Stimulated activated CD8-positive, alpha-beta memory T cell treated with anti-CD3 and anti-CD28 coated beads, Interleukin-4, amount 100 ng/mL, for 1 hour (primary cell): ENCODE data around the gene FUNDC1.

ENCODE experiments used
- DNase-seq, 2 donors: peaks; one replicate each; pipeline ENCODE4 v3.0.0-alpha.2; 2020; ENCODE audit warnings: low read depth in 2 of 2, low spot score in 1 of 2

The FUNDC1 gene

GRCh38 chrX:44482575-44482974 lies 60.1 kb downstream of the FUNDC1 start:
- DNase-seq, result no peak

GRCh38 chrX:44480591-44480990 lies 62.1 kb downstream of the FUNDC1 start:
- DNase-seq, result no peak

GRCh38 chrX:44474410-44474809 lies 68.2 kb downstream of the FUNDC1 start:
- no peak for DNase-seq
